IMR-90 (cell line): ENCODE measurements around the gene RPL31. TPM values are rescaled to one million over a fixed set of nuclear protein-coding genes. Genes with fewer than 3 reads are reported as not detected.

Experiments used
- ATAC-seq: fragments of 200-7000 bp; cut with Tn5 transposase; 2 replicates; pipeline ENCODE4 v1.9.1; 2020; ENCODE audit warnings: low read depth, mild to moderate bottlenecking, moderate library complexity
- BruUV-seq: library from RNA; stranded (reverse); fragments of 400-500 nt; replicated peaks from 2 replicates; lab custom pipeline; 2021; lab: Mats Ljungman, UMichigan
- CTCF ChIA-PET: fragments of 300-600 bp; formaldehyde crosslinking; extraction: SDS; loops from one replicate; lab custom pipeline; 2021; ENCODE audit warnings: antibody characterized with exemption; lab: Yijun Ruan, JAX
- POLR2A ChIA-PET: fragments of 300-600 bp; sonication (Branson Sonifier 250); formaldehyde crosslinking; loops from one replicate; lab custom pipeline; 2022; ENCODE audit warnings: antibody characterized with exemption; ENCODE audit not compliant: unreplicated experiment; lab: Charles Lee
- DNase-seq: peaks from one replicate; pipeline ENCODE4 v3.0.0; 2013
- H2AFZ ChIP-seq: replicated peaks from 2 replicates; pipeline ENCODE3; 2013; ENCODE audit warnings: low read length, mild to moderate bottlenecking; ENCODE audit not compliant: poor library complexity
- H2AK5ac ChIP-seq: 2 replicates; pipeline ENCODE4 v1.6.1; 2013; ENCODE audit warnings: low read depth, low read length, inconsistent platforms
- H2AK9ac ChIP-seq: replicated peaks from 2 replicates; pipeline ENCODE3; 2013; ENCODE audit warnings: mild to moderate bottlenecking, low read depth, low read length, moderate library complexity; ENCODE audit not compliant: poor library complexity
- H2BK120ac ChIP-seq: 2 replicates; pipeline ENCODE4 v1.6.1; 2013; ENCODE audit warnings: low read depth, low read length, inconsistent platforms
- H2BK15ac ChIP-seq: 3 replicates; pipeline ENCODE4 v1.6.1; 2013; ENCODE audit warnings: low read depth, low read length, inconsistent platforms
- H2BK20ac ChIP-seq: 2 replicates; pipeline ENCODE4 v1.6.1; 2013; ENCODE audit warnings: low read depth, mild to moderate bottlenecking, inconsistent platforms, low read length, moderate library complexity
- H2BK5ac ChIP-seq: 2 replicates; pipeline ENCODE4 v1.6.1; 2013; ENCODE audit warnings: mild to moderate bottlenecking, low read depth, low read length, inconsistent platforms; ENCODE audit not compliant: poor library complexity, severe bottlenecking
- H3K14ac ChIP-seq: replicated peaks from 2 replicates; pipeline ENCODE4 v1.6.1; 2013; ENCODE audit warnings: low read depth, low read length, inconsistent platforms
- H3K18ac ChIP-seq: 2 replicates; pipeline ENCODE4 v1.6.1; 2013; ENCODE audit warnings: low read depth, low read length, control low read depth
- H3K23ac ChIP-seq: 2 replicates; pipeline ENCODE4 v1.6.1; 2013; ENCODE audit warnings: low read depth, low read length, inconsistent platforms
- H3K27ac ChIP-seq: 2 replicates; pipeline ENCODE4 v1.5.1; 2013; ENCODE audit warnings: mild to moderate bottlenecking, control low read depth, low read length; ENCODE audit not compliant: insufficient read depth
- H3K27me3 ChIP-seq: 2 replicates; pipeline ENCODE4 v1.6.1; 2013; ENCODE audit warnings: low read length; ENCODE audit not compliant: control insufficient read depth, insufficient read depth
- H3K36me3 ChIP-seq: 2 replicates; pipeline ENCODE4 v1.6.1; 2013; ENCODE audit warnings: low read length, mixed read lengths; ENCODE audit not compliant: control insufficient read depth, insufficient read depth
- H3K4ac ChIP-seq: 2 replicates; pipeline ENCODE4 v1.6.1; 2013; ENCODE audit warnings: low read depth, low read length, inconsistent platforms
- H3K4me1 ChIP-seq: 2 replicates; pipeline ENCODE4 v1.6.1; 2013; ENCODE audit warnings: low read length, mixed read lengths; ENCODE audit not compliant: control insufficient read depth, insufficient read depth
- H3K4me2 ChIP-seq: 2 replicates; pipeline ENCODE4 v1.6.1; 2013; ENCODE audit warnings: low read depth, mild to moderate bottlenecking, control low read depth, low read length, moderate library complexity
- H3K4me3 ChIP-seq: 2 replicates; pipeline ENCODE4 v1.5.1; 2013; ENCODE audit warnings: low read depth, mild to moderate bottlenecking, control low read depth, low read length, moderate library complexity; ENCODE audit not compliant: insufficient read depth
- H3K56ac ChIP-seq: 2 replicates; pipeline ENCODE4 v1.6.1; 2013; ENCODE audit warnings: low read length, inconsistent platforms; ENCODE audit not compliant: insufficient read depth; ENCODE audit errors: extremely low read depth
- H3K79me1 ChIP-seq, 2 experiments: 2 replicates each; pipeline ENCODE4 v1.6.1; 2013; ENCODE audit warnings: low read length in 2 of 2, inconsistent platforms in 1 of 2, low read depth in 1 of 2
- H3K9ac ChIP-seq: 2 replicates; pipeline ENCODE4 v1.6.1; 2013; ENCODE audit warnings: low read depth, low read length, control low read depth
- H3K9me1 ChIP-seq: 2 replicates; pipeline ENCODE4 v1.6.1; 2013; ENCODE audit warnings: low read length, inconsistent platforms; ENCODE audit not compliant: insufficient read depth
- H3K9me3 ChIP-seq: 2 replicates; pipeline ENCODE4 v1.6.1; 2013; ENCODE audit warnings: low read length; ENCODE audit not compliant: control insufficient read depth, insufficient read depth
- H4K20me1 ChIP-seq: 2 replicates; pipeline ENCODE4 v1.6.1; 2013; ENCODE audit warnings: low read length, inconsistent platforms; ENCODE audit not compliant: insufficient read depth
- H4K5ac ChIP-seq: 2 replicates; pipeline ENCODE4 v1.6.1; 2013; ENCODE audit warnings: mild to moderate bottlenecking, low read depth, low read length, control low read depth
- H4K8ac ChIP-seq, 2 experiments: 2 replicates each; pipeline ENCODE4 v1.6.1; 2013; ENCODE audit warnings: low read depth in 2 of 2, low read length in 2 of 2, control low read depth in 1 of 2, inconsistent platforms in 1 of 2
- H4K91ac ChIP-seq: 2 replicates; pipeline ENCODE4 v1.6.1; 2013; ENCODE audit warnings: low read depth, low read length, inconsistent platforms; ENCODE audit not compliant: insufficient read depth
- BHLHE40 ChIP-seq: fragments of 150-350 bp; IDR thresholded peaks from 2 replicates; pipeline ENCODE4 v1.6.1; 2016; ENCODE audit warnings: mild to moderate bottlenecking, low read depth, low read length
- CEBPB ChIP-seq: IDR thresholded peaks from 2 replicates; pipeline ENCODE4 v1.6.1; 2012; ENCODE audit warnings: low read depth, low read length, improper control_type of control experiment
- MAFK ChIP-seq: IDR thresholded peaks from 2 replicates; pipeline ENCODE4 v1.6.1; 2012; ENCODE audit warnings: low read depth, low read length, improper control_type of control experiment
- MXI1 ChIP-seq: IDR thresholded peaks from 2 replicates; pipeline ENCODE4 v1.6.1; 2012; ENCODE audit warnings: low read depth, mild to moderate bottlenecking, low read length, moderate library complexity, borderline replicate concordance
- NFE2L2 ChIP-seq: fragments of 150-350 bp; IDR thresholded peaks from 2 replicates; pipeline ENCODE4 v1.6.1; 2016; ENCODE audit warnings: low read depth, mild to moderate bottlenecking, low read length
- RFX5 ChIP-seq: IDR thresholded peaks from 2 replicates; pipeline ENCODE4 v1.8.0; 2012; ENCODE audit warnings: low read depth, mild to moderate bottlenecking, low read length, moderate library complexity
- SMC3 ChIP-seq: fragments of 150-350 bp; IDR thresholded peaks from 2 replicates; pipeline ENCODE4 v1.6.1; 2016; ENCODE audit warnings: low read depth, mild to moderate bottlenecking, antibody characterized with exemption, low read length, moderate library complexity
- WGBS, 2 experiments: methylation state at CpG; one replicate each; pipeline versions ENCODE4 v1.1.5 to v1.1.7; 2013; ENCODE audit warnings: missing lambda C conversion rate in 2 of 2; ENCODE audit not compliant: insufficient read length in 1 of 2; ENCODE audit errors: extremely low coverage in 2 of 2; 5-methylcytosine and 5-hydroxymethylcytosine counted together
- dilution Hi-C: fragments of 300-500 bp; cut with HindIII; formaldehyde crosslinking; loops from one replicate; pipeline ENCODE4 v1.14.3; 2018; ENCODE audit warnings: low sequenced_read_pairs; ENCODE audit not compliant: unreplicated experiment
- in situ Hi-C: fragments of 300-500 bp; cut with MboI; formaldehyde crosslinking; loops from 3 replicates; pipeline ENCODE4 v1.14.3; 2019; ENCODE audit warnings: low sequenced_read_pairs, inconsistent platforms, mixed read lengths
- intact Hi-C: fragments of 100-400 bp; cut with micrococcal nuclease; formaldehyde crosslinking; loops from 2 replicates; pipeline ENCODE4 v1.10.0; 2022
- polyA plus RNA-seq, 3 experiments: library from polyadenylated mRNA; depleted of rRNA; stranded (reverse); fragments of >200 nt; gene quantifications; 2 replicates each; pipeline ENCODE4 v1.2.3, GENCODE V29; 2012; ENCODE audit warnings: low replicate concordance in 1 of 3
- total RNA-seq: library from RNA; depleted of rRNA; stranded (reverse); fragments of >200 nt; gene quantifications from 2 replicates; pipeline ENCODE4 v1.2.3, GENCODE V29; 2012
- TF ChIP-seq, protein P1 (sequence below): fragments of 150-350 bp; IDR thresholded peaks from 2 replicates; pipeline ENCODE4 v1.6.1; 2016; ENCODE audit warnings: low read depth, mild to moderate bottlenecking, low read length, moderate library complexity, borderline replicate concordance
- TF ChIP-seq, protein P2 (sequence below): fragments of 150-350 bp; IDR thresholded peaks from 2 replicates; pipeline ENCODE4 v1.6.1; 2017; ENCODE audit warnings: mild to moderate bottlenecking, antibody characterized with exemption, low read length, low read depth

Gene RPL31
- total and polyA plus RNA-seq, 2 of the 4 experiments (the other 2 are of a cell fraction) = 358 to 2,908 TPM

DNA sequence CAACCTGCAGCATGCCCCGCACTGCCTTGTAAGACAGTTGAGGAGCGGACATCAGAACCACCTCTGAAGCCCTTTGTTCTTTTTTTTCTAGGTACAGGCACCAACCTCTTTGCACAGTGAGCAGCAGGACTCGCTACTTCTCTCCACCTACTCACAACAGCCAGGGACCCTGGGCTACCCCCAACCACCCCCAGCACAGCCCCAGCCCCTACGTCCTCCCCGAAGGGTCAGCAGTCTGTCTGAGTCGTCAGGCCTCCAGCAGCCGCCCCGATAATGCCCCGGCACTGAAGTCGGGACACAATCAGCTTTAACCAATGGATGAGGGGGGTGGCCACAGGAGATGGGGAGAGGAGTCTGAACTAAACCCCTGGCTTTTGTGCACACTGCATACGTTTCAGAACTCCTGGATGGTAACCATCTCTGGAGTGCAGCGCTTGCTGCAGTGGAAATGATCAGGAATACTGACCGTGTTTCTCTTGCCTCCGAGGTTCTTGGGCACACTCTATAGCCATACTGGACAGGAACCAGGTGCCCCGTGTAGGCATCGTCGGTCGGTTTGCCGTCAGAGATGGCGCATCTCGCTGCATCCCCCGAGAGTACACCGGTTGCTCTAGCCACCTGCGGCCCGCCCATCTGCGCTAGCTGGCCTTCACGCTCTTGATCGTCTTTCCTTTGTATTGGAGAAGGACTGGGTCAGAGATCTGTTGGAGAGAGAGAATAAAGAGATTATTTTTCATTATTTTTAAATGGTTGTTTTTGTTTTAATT lies 6.6 kb upstream of the RPL31 start:
- Histone ChIP-seq H3K4ac (no peak overlapping the region), H3K9me1 (0 out of 2 replicates have a peak, but pooled peaks cover 3% of the 10 kb centered on the region), H3K14ac (no peak overlapping the region), H3K9me3 (no peaks in the 10 kb centered on the region), H2BK15ac (no peak overlapping the region), H2BK5ac (no peak overlapping the region), H3K27me3 (no peaks in the 10 kb centered on the region), H3K36me3 (peaks cover 11% of the 10 kb centered on the region), H3K27ac (no peak overlapping the region), H3K23ac (no peak overlapping the region), H4K91ac (no peak overlapping the region), H3K18ac (no peak overlapping the region), H4K20me1 (no peaks in the 10 kb centered on the region), H2AK9ac (no peak overlapping the region), H2AK5ac (no peak overlapping the region), H3K4me1 (no peaks in the 10 kb centered on the region), H2AFZ (no peak overlapping the region), H3K56ac (no peak overlapping the region), H4K8ac (no peak overlapping the region), H2BK20ac (no peak overlapping the region), H4K5ac (no peak overlapping the region), H3K9ac (no peak overlapping the region), H3K79me1 (no peaks in the 10 kb centered on the region), H3K4me3 (no peak overlapping the region), H3K4me2 (no peak overlapping the region), H2BK120ac (no peak overlapping the region)
- 98% methylated on average over 18 of the region's 28 CpGs; no CpG with 5 or more reads in 1 of the 2 experiments for WGBS, 2 experiments
- CTCF ChIA-PET = interaction anchor here (0.6 kb wide), 1 partner anchor 232 kb away, joined by 3 read pairs; no protein-coding TSS in a partner anchor
- DNase-seq (no peak), ATAC-seq (no peak)
- intact Hi-C loops = no loop called here
- POLR2A ChIA-PET = no interaction called here
- BruUV-seq = no TSS peak
- in situ Hi-C loops = no loop called here
- TF ChIP-seq, protein P1, sequence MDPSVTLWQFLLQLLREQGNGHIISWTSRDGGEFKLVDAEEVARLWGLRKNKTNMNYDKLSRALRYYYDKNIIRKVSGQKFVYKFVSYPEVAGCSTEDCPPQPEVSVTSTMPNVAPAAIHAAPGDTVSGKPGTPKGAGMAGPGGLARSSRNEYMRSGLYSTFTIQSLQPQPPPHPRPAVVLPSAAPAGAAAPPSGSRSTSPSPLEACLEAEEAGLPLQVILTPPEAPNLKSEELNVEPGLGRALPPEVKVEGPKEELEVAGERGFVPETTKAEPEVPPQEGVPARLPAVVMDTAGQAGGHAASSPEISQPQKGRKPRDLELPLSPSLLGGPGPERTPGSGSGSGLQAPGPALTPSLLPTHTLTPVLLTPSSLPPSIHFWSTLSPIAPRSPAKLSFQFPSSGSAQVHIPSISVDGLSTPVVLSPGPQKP = no peak
- no peak for TF ChIP-seq CEBPB
- TF ChIP-seq, protein P2, sequence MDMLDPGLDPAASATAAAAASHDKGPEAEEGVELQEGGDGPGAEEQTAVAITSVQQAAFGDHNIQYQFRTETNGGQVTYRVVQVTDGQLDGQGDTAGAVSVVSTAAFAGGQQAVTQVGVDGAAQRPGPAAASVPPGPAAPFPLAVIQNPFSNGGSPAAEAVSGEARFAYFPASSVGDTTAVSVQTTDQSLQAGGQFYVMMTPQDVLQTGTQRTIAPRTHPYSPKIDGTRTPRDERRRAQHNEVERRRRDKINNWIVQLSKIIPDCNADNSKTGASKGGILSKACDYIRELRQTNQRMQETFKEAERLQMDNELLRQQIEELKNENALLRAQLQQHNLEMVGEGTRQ = no peak
- no peak for TF ChIP-seq BHLHE40
- no peak for TF ChIP-seq MAFK
- TF ChIP-seq NFE2L2 = no peak
- TF ChIP-seq MXI1 = no peak
- no peak for TF ChIP-seq RFX5
- TF ChIP-seq SMC3 = no peak
- dilution Hi-C loops = no loop called here
